GM18868 (cell line): Measurements from ENCODE around the gene RABAC1.
"Not testable (repeated sequence)": the region's sequence is repeated elsewhere in the genome, so short reads cannot be mapped to it uniquely, and the experiment has no call there.

Experiments
- ATAC-seq: cut with Tn5 transposase; IDR thresholded peaks from one replicate; pipeline ENCODE4 v1.9.1; 2021; ENCODE audit warnings: mild to moderate bottlenecking, moderate library complexity; ENCODE audit not compliant: unreplicated experiment

RABAC1 gene

GRCh38 chr19:41947091-41947490, 12.0 kb downstream of the RABAC1 start:
- ATAC-seq: no peak

GRCh38 chr19:41945135-41945766, 13.9 kb downstream of the RABAC1 start:
- ATAC-seq: peak; percentile 65

DNA sequence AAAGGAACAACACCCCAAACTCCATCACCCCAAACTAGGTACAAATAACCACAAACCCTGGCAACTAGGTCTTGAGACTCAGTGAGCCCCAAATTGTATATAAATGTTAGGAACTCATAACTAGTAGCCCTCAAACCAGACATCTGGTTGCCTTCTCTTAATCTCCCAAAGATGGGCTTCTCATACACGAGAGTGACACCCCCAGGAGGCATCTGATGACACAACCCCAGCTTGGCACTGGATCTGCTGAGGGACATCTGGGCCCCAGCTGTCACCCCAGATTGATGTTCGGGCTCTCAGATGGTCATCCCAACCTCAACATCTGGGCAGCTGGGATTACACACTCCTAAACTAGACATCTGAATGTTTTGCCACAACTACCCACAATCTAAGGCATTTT, 14.8 kb downstream of the RABAC1 start:
- no peak for ATAC-seq

DNA sequence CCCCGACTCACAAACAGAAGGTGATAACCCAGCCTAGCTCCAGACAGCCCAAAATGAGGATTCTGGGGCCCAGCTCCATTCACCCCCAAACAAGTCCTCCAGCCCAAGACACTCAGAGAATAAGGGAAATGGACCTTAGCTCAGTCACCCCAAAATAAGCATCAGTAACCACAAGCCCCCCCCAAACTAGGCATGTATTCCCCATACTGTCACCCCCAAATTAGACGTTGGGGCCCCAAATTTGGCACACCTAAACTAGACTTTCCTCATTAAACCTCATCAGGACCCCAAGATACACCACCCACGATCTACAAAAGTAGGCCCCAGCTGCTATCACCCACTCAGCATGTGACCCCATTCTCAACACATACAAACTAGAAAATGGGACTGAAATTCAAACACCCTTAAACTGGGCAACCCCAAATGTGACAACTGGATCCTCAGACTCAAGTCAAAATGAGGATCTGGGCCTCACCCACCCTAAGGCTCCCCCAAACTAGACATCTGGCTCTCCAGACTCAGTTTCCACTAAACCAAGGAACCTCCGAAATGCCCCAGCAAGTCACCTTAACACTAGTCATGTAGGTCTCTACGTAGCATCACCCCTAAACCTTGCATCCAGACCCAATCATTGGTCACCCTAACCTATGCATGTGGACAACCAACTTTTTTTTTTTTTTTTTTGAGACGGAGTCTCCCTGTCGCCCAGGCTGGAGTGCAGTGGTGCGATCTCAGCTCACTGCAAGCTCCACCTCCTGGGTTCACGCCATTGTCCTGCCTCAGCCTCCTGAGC, 17.5 kb downstream of the RABAC1 start:
- ATAC-seq: no peak

GRCh38 chr19:41940731-41941409, 18.3 kb downstream of the RABAC1 start:
- ATAC-seq: no peak

DNA sequence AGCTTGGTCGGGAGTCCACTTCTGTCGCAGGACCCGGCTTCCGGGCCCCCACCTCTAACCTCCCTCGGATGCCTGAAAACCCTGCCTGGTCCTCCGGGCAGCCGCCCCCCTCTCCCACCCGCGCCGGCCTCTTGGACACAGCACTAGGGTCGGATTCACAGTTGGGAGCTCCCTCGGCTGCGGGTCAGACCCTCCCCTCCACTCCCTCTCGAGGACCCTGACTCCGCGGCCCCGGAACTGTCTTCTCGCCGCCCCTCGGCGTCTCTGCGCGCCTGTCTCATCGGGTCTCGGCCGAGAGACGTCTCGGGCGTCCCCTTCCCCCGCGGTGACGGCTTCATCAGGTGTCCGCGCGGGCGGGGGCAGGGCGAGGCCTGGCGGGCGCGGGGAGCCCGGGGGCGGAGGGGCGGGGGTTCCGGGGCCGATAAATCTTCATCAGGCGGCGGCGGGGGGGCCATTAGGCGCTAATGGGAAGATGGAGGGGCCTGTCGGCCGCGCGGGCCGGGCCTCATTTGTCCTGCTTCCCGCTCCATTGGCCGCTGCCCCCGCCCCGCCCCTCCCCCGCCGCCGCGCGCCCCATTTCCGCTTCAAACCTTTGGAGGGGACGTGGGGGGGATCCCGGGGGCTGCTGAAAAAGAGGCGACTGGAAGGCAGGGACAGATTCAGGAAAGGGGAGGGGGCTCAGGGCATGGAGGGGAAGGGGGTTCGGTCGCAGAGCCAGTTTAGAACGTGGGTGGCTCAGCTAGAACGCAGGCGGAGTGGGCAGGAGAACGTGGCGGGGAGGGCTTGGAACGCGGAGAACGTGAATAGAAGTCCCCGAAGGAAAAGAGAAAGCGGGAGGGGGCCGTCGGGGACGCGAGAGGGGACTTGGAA, 19.0 kb downstream of the RABAC1 start:
- ATAC-seq: no peak

- not testable (repeated sequence) for ATAC-seq
Observed at GRCh38 chr19:41939209-41939608, 19.9 kb downstream of the RABAC1 start.

GRCh38 chr19:41937525-41938468, 21.3 kb downstream of the RABAC1 start:
- no peak for ATAC-seq

DNA sequence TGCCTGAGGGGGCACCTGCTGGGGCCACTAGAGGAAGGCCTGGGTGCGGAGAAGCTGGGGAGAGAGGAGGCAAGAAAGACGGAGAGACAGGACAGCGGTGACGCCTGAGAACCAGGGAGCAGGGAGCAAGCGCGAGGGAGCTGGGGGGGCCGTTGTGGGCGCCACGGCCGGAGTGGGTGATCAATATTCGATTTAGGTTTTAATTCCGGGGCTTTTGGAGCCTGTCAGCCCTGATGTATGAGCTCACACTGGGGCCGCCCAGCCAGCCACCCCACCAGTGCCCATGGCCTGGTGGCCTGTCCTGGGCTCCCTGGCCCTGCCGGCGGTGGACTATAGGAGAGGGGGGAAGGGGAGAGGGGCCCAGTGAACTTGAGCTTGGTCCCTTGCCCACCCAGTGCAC, 22.2 kb downstream of the RABAC1 start:
- ATAC-seq: no peak

GRCh38 chr19:41936416-41936850, 22.7 kb downstream of the RABAC1 start:
- ATAC-seq: no peak

- ATAC-seq: no peak
Observed at GRCh38 chr19:41935760-41936415, 23.2 kb downstream of the RABAC1 start.

DNA sequence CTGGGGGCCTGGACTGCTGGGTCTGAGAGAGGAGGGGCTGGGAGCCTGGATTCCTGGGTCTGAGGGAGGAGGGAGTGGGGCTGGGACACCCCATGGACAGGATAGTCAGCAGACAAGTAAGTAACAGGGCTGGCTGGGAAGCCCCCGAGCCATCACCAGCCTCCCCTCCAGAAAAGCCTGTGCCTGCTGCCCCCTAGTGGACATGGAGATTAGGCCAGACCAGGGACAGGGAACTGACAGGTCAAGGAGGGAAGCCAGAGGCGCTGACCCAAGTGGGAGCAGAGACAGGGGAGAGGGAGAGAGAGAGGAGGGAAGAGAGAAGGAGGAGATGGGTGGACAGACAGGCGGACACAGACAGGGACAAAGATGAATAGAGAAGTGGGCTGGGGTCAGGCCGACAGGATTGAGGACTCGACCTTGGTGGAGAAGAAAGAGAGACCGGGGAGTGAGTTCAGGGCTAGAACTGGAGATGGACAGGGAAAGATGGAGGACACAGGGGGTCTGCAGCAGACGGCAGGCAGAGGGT, 24.2 kb downstream of the RABAC1 start:
- ATAC-seq: peak; percentile 43

GRCh38 chr19:41933693-41934426, 25.3 kb downstream of the RABAC1 start:
- no peak for ATAC-seq

GRCh38 chr19:41932720-41933332, 26.3 kb downstream of the RABAC1 start:
- no peak for ATAC-seq

DNA sequence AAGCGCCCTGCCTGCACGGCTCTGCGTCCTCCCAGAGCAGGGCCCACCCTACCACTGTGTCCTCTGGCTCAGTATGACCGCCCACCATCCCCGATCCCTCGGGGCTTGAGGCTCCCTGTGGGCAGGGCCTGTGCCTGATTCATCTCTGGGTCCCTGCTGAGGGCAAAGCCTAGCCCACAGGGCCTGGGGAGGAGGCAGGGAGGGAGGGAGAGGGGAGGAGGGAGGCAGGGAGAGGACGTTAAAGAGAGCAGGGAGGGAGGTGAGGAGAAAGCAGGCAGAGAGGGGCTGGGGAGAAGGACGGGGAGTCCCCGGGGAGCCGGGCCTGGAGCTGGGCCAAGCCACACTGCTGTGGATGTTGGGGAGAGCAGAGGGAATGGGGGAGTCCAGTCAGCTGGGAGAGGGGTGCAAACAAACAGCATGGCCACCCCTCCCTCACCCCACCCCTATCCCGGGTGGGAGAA, 26.8 kb downstream of the RABAC1 start:
- no peak for ATAC-seq

DNA sequence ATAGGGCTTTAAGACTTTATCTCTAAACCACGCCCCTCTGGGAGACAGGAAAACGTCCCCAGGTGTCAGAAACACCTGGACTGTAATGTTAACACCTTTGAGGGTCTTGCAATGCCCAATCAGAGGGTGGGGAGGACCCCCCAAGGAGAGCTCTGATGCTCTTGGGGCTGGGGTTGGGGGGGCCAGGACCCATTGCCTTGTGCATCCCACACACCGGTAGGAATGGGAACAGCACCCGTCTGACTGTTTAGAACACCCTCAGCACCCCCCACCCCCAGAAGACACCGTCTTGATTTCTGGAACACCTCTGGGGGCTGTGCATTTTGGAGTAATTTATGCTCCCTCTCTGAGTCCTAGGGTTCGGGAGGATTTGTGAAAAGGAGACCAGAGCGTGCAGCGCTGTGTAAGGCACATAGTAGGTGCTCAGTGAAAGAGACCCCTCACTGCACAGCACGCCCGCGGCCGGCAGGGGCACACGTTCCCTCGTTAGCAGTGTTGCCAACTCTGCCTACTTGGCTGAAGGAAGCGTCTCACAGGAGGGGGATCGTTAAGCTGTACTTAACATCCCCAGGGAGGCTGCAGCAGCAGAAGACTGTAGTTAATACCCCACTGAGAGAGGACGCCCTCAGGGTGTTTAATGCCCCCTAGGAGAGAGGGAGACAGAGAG, 28.1 kb downstream of the RABAC1 start:
- ATAC-seq: no peak

GRCh38 chr19:41930322-41930722, 28.8 kb downstream of the RABAC1 start:
- ATAC-seq: no peak
